H1 (cell line): ENCODE results near the gene STX7. TPM values are rescaled to one million over a fixed set of nuclear protein-coding genes. Genes with fewer than 3 reads are reported as not detected.

Experiments used
- CTCF ChIA-PET: fragments of 300-600 bp; sonication (Branson Sonifier 250); formaldehyde crosslinking; loops from one replicate; lab custom pipeline; 2021; ENCODE audit not compliant: partially characterized antibody; lab: Charles Lee
- POLR2A ChIA-PET: fragments of 300-600 bp; sonication (Branson Sonifier 250); formaldehyde crosslinking; loops from one replicate; lab custom pipeline; 2021; ENCODE audit warnings: inconsistent platforms; ENCODE audit not compliant: partially characterized antibody; lab: Charles Lee
- DNase-seq, 2 experiments: peaks; one replicate each; pipeline versions ENCODE4 v3.0.0 to v3.0.0-alpha.2; 2010 to 2022; ENCODE audit warnings: low spot score in 2 of 2, low read depth in 1 of 2, mixed read lengths in 1 of 2
- FAIRE-seq: peaks from 2 replicates; lab custom pipeline; 2011; peaks lifted over from hg19 to GRCh38; lab: Jason Lieb, UNC
- H2AFZ ChIP-seq: 2 replicates; pipeline ENCODE4 v1.8.1; 2012; ENCODE audit warnings: low read length, inconsistent platforms
- H2AK5ac ChIP-seq: 2 replicates; pipeline ENCODE4 v1.6.1; 2013; ENCODE audit warnings: low read depth, low read length
- H2BK120ac ChIP-seq: replicated peaks from 2 replicates; pipeline ENCODE3; 2013; ENCODE audit warnings: low read depth, low read length, inconsistent platforms
- H2BK12ac ChIP-seq: 2 replicates; pipeline ENCODE4 v1.6.1; 2013; ENCODE audit warnings: low read depth, low read length
- H2BK15ac ChIP-seq: 2 replicates; pipeline ENCODE4 v1.6.1; 2013; ENCODE audit warnings: low read length
- H2BK20ac ChIP-seq: 2 replicates; pipeline ENCODE4 v1.6.1; 2013; ENCODE audit warnings: low read length
- H2BK5ac ChIP-seq: 2 replicates; pipeline ENCODE4 v1.6.1; 2013; ENCODE audit warnings: low read depth, low read length
- H3K14ac ChIP-seq: 2 replicates; pipeline ENCODE4 v1.6.1; 2013; ENCODE audit warnings: inconsistent platforms; ENCODE audit not compliant: insufficient read length
- H3K18ac ChIP-seq: 2 replicates; pipeline ENCODE4 v1.6.1; 2013; ENCODE audit warnings: low read length; ENCODE audit errors: extremely low read depth
- H3K23ac ChIP-seq: 2 replicates; pipeline ENCODE4 v1.6.1; 2013; ENCODE audit warnings: inconsistent platforms; ENCODE audit not compliant: insufficient read length
- H3K23me2 ChIP-seq: 2 replicates; pipeline ENCODE4 v1.6.1; 2013; ENCODE audit warnings: low read depth, low read length
- H3K27ac ChIP-seq: 2 replicates; pipeline ENCODE4 v1.6.1; 2011; ENCODE audit warnings: low read depth, low read length, inconsistent platforms
- H3K27me3 ChIP-seq, 4 experiments: replicated peaks in 1 of 4; 1 replicate in 1 of 4; 2 replicates in 3 of 4; pipeline versions ENCODE4 v1.6.1 to v1.8.1; 2011 to 2013; ENCODE audit warnings: low read length in 3 of 4, mild to moderate bottlenecking in 3 of 4, inconsistent platforms in 2 of 4, mixed read lengths in 2 of 4, moderate library complexity in 1 of 4; ENCODE audit not compliant: control insufficient read depth in 3 of 4, insufficient read depth in 3 of 4; ENCODE audit errors: extremely low read depth in 1 of 4
- H3K36me3 ChIP-seq, 4 experiments: 2 replicates each; pipeline versions ENCODE4 v1.6.1 to v1.8.1; 2011 to 2013; ENCODE audit warnings: mild to moderate bottlenecking in 4 of 4, low read length in 3 of 4, moderate library complexity in 2 of 4, control low read depth in 1 of 4, inconsistent platforms in 1 of 4; ENCODE audit not compliant: insufficient read depth in 4 of 4, control insufficient read depth in 2 of 4
- H3K4ac ChIP-seq: replicated peaks from 2 replicates; pipeline ENCODE3; 2013; ENCODE audit warnings: low read length, low read depth, mixed read lengths, inconsistent platforms; ENCODE audit not compliant: insufficient read length
- H3K4me1 ChIP-seq, 4 experiments: replicated peaks in 1 of 4; 1 replicate in 1 of 4; 2 replicates in 3 of 4; pipeline versions ENCODE4 v1.6.1 to v1.8.1; 2011 to 2013; ENCODE audit warnings: low read length in 3 of 4, inconsistent platforms in 2 of 4, mixed read lengths in 1 of 4; ENCODE audit not compliant: insufficient read depth in 4 of 4, control insufficient read depth in 3 of 4
- H3K4me2 ChIP-seq, 2 experiments: 2 replicates each; pipeline versions ENCODE4 v1.6.1 to v1.8.1; 2011 to 2013; ENCODE audit warnings: low read depth in 2 of 2, low read length in 2 of 2, control low read depth in 1 of 2, inconsistent platforms in 1 of 2, mild to moderate bottlenecking in 1 of 2; ENCODE audit not compliant: insufficient read depth in 1 of 2
- H3K4me3 ChIP-seq, 4 experiments: fragments of 200-600, 300-600 bp in 1 of 4; sonication (generic), shearing (Covaris generic), sonication (Bioruptor Twin) in 1 of 4; 2 replicates each; pipeline versions ENCODE4 v1.5.1 to v1.8.1; 2011 to 2016; ENCODE audit warnings: low read length in 4 of 4, low read depth in 3 of 4, control low read depth in 2 of 4, inconsistent platforms in 2 of 4, mild to moderate bottlenecking in 2 of 4, mixed read lengths in 1 of 4, moderate library complexity in 1 of 4; ENCODE audit not compliant: insufficient read depth in 2 of 4; ENCODE audit errors: extremely low read depth in 1 of 4
- H3K56ac ChIP-seq: replicated peaks from 2 replicates; pipeline ENCODE3; 2013; ENCODE audit warnings: low read depth, mild to moderate bottlenecking, mixed read lengths, low read length, inconsistent platforms; ENCODE audit not compliant: insufficient read length
- H3K79me1 ChIP-seq: 2 replicates; pipeline ENCODE4 v1.6.1; 2013; ENCODE audit warnings: low read depth, low read length, control low read depth
- H3K79me2 ChIP-seq, 2 experiments: 2 replicates each; pipeline versions ENCODE4 v1.6.1 to v1.8.1; 2012 to 2013; ENCODE audit warnings: low read length in 2 of 2, mild to moderate bottlenecking in 2 of 2, inconsistent platforms in 1 of 2; ENCODE audit not compliant: insufficient read depth in 2 of 2, control insufficient read depth in 1 of 2
- H3K9ac ChIP-seq, 4 experiments: replicated peaks in 1 of 4; 1 replicate in 1 of 4; 2 replicates in 3 of 4; pipeline versions ENCODE4 v1.6.1 to v1.8.1; 2011 to 2013; ENCODE audit warnings: low read depth in 3 of 4, low read length in 3 of 4, control low read depth in 2 of 4, mild to moderate bottlenecking in 2 of 4, moderate library complexity in 2 of 4, inconsistent platforms in 1 of 4; ENCODE audit errors: extremely low read depth in 1 of 4
- H3K9me3 ChIP-seq, 2 experiments: 2 replicates each; pipeline versions ENCODE4 v1.6.1 to v1.8.1; 2012 to 2013; ENCODE audit warnings: mild to moderate bottlenecking in 2 of 2, moderate library complexity in 2 of 2, control low read depth in 1 of 2, inconsistent platforms in 1 of 2, low read depth in 1 of 2, low read length in 1 of 2, mixed read lengths in 1 of 2; ENCODE audit not compliant: insufficient read depth in 2 of 2
- H4K20me1 ChIP-seq, 2 experiments: replicated peaks in 1 of 2; 2 replicates each; pipeline versions ENCODE3 to v1.8.1; 2011 to 2013; ENCODE audit warnings: inconsistent platforms in 2 of 2, low read length in 2 of 2, mild to moderate bottlenecking in 1 of 2; ENCODE audit not compliant: insufficient read depth in 2 of 2, control insufficient read depth in 1 of 2
- H4K5ac ChIP-seq: 2 replicates; pipeline ENCODE4 v1.6.1; 2013; ENCODE audit warnings: low read length, low read depth, mixed read lengths, inconsistent platforms; ENCODE audit not compliant: insufficient read length
- H4K8ac ChIP-seq: 2 replicates; pipeline ENCODE4 v1.8.0; 2013; ENCODE audit warnings: mild to moderate bottlenecking, moderate library complexity, low read length, inconsistent platforms; ENCODE audit not compliant: insufficient read depth; ENCODE audit errors: extremely low read depth
- H4K91ac ChIP-seq: replicated peaks from 2 replicates; pipeline ENCODE3; 2013; ENCODE audit warnings: low read length, mixed read lengths, inconsistent platforms; ENCODE audit not compliant: insufficient read length
- CHD2 ChIP-seq: IDR thresholded peaks from 2 replicates; pipeline ENCODE4 v1.6.1; 2012; ENCODE audit warnings: low read length, improper control_type of control experiment
- JUND ChIP-seq: IDR thresholded peaks from 2 replicates; pipeline ENCODE4 v1.6.1; 2011; ENCODE audit warnings: mild to moderate bottlenecking, improper control_type of control experiment, low read length
- MAFK ChIP-seq: IDR thresholded peaks from 2 replicates; pipeline ENCODE4 v1.6.1; 2012; ENCODE audit warnings: low read depth, mild to moderate bottlenecking, improper control_type of control experiment, low read length
- NANOG ChIP-seq: IDR thresholded peaks from 2 replicates; pipeline ENCODE4 v1.6.1; 2011; ENCODE audit warnings: low read length, low read depth, mild to moderate bottlenecking, inconsistent platforms; ENCODE audit not compliant: insufficient read depth, poor library complexity, severe bottlenecking
- RBBP5 ChIP-seq: IDR thresholded peaks from 2 replicates; pipeline ENCODE4 v1.7.1; 2012; ENCODE audit warnings: low read depth, mild to moderate bottlenecking, inconsistent platforms, low read length, moderate library complexity, borderline replicate concordance
- RFX5 ChIP-seq: IDR thresholded peaks from 2 replicates; pipeline ENCODE4 v1.6.1; 2011; ENCODE audit warnings: low read depth, low read length, improper control_type of control experiment, borderline replicate concordance
- SP2 ChIP-seq: IDR thresholded peaks from 2 replicates; pipeline ENCODE4 v1.6.1; 2012; ENCODE audit warnings: mild to moderate bottlenecking, low read length, inconsistent platforms
- TCF12 ChIP-seq: IDR thresholded peaks from 2 replicates; pipeline ENCODE4 v1.6.1; 2011; ENCODE audit warnings: low read depth, mild to moderate bottlenecking, low read length
- ZNF274 ChIP-seq: IDR thresholded peaks from 2 replicates; pipeline ENCODE4 v1.7.0; 2012; ENCODE audit warnings: low read length, borderline replicate concordance; ENCODE audit errors: extremely low read depth
- WGBS, 2 experiments: shearing (Covaris generic) in 1 of 2; methylation state at CpG; one replicate each; pipeline versions ENCODE4 v1.1.6 to v1.1.7; 2013 to 2015; ENCODE audit warnings: low lambda C conversion rate in 2 of 2, mixed read lengths in 2 of 2, inconsistent platforms in 1 of 2, low coverage in 1 of 2, missing lambda C conversion rate in 1 of 2; ENCODE audit not compliant: insufficient replicate concordance in 2 of 2, insufficient coverage in 1 of 2, insufficient read length in 1 of 2; ENCODE audit errors: extremely low coverage in 1 of 2, missing lambda C conversion rate in 1 of 2; 5-methylcytosine and 5-hydroxymethylcytosine counted together
- polyA plus RNA-seq, 7 experiments: library from polyadenylated mRNA; depleted of rRNA in 3 of 7; stranded (reverse) in 5 of 7; unstranded in 2 of 7; fragments of >200 nt in 5 of 7; fragments of 200-250 nt in 2 of 7; gene quantifications; 1 replicate in 5 of 7; 2 replicates in 1 of 7; 4 replicates in 1 of 7; pipeline versions ENCODE4 v1.2.1 to v1.2.3, GENCODE V29; 2011 to 2013; ENCODE audit warnings: missing spikeins in 2 of 7, mixed read lengths in 2 of 7
- total RNA-seq: library from RNA; stranded (reverse); fragmentation: NEBNext Ultra II Directional; extraction: Animal tissue kit (Norgen Biotek cat#: 25700); gene quantifications from 2 replicates; pipeline ENCODE4 v1.2.1, GENCODE V29; 2021
- TF ChIP-seq, protein P1 (sequence below): IDR thresholded peaks from 2 replicates; pipeline ENCODE4 v1.6.1; 2011; ENCODE audit warnings: low read depth, mild to moderate bottlenecking, low read length; ENCODE audit not compliant: insufficient read depth
- TF ChIP-seq, protein P2 (sequence below), 3 experiments: IDR thresholded peaks; 1 replicate in 2 of 3; 2 replicates in 1 of 3; pipeline versions ENCODE4 v1.5.1 to v1.6.1; 2011; ENCODE audit warnings: low read length in 3 of 3, mild to moderate bottlenecking in 3 of 3, inconsistent platforms in 2 of 3, low read depth in 1 of 3, moderate library complexity in 1 of 3; ENCODE audit not compliant: insufficient read depth in 1 of 3; ENCODE audit errors: control extremely low read depth in 1 of 3

The STX7 gene
- total and polyA plus RNA-seq, 2 of the 8 experiments (the other 6 are each of a cell fraction or from before 2014, with no cell fraction given): 5.7 to 27.9 TPM

DNA sequence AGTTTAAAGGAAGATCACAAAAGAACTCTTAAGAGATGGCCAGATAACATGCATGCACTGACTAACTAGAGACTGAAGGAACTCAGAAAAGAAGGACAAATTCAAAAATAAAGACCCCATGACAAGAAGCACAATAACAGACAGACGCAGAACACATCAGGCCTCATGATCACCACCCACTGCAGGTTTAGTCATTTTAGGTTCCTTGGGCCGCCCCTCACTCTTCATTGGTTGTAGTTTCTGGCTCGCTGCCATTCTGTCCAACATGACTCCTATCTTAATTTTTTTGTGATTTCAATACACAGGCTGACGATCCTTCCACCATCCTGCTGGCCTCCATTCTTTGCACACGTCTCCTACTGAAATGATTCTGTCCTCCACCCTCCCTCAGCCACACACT is 21.6 kb downstream of the STX7 start:
- H4K20me1 ChIP-seq: peaks cover 0 to 4% of the 10 kb centered on the region in 2 experiments
- no peak overlapping the region for H3K9ac ChIP-seq
- H3K27ac ChIP-seq: no peak overlapping the region
- H2BK5ac ChIP-seq: no peak overlapping the region
- no peak overlapping the region for H3K56ac ChIP-seq
- no peak overlapping the region for H4K5ac ChIP-seq
- H2AFZ ChIP-seq: no peak overlapping the region
- no peaks in the 10 kb centered on the region; the same call in 1 of the 2 replicates for H3K79me1 ChIP-seq
- ChIA-PET CTCF (no interaction called here), POLR2A (no interaction called here)
- no peak overlapping the region for H3K23ac ChIP-seq
- H3K27me3 ChIP-seq: no peaks in the 10 kb centered on the region
- no peak overlapping the region for H4K91ac ChIP-seq
- H2BK120ac ChIP-seq: no peak overlapping the region
- 94% methylated on average over 5 of the region's 5 CpGs; no CpG with 5 or more reads in 1 of the 2 experiments for WGBS, 2 experiments
- no peak overlapping the region for H3K14ac ChIP-seq
- no peak overlapping the region for H4K8ac ChIP-seq
- H3K4ac ChIP-seq: no peak overlapping the region
- no peak overlapping the region for H3K4me2 ChIP-seq
- H3K23me2 ChIP-seq: no peaks in the 10 kb centered on the region; the same call in 1 of the 2 replicates
- peaks cover 0 to 2% (median 0%) of the 10 kb centered on the region in 4 experiments; a peak in 1 of 8 replicates for H3K36me3 ChIP-seq
- H2BK20ac ChIP-seq: no peak overlapping the region
- DNase-seq (no peak), FAIRE-seq (no peak)
- H2AK5ac ChIP-seq: no peak overlapping the region
- H3K4me1 ChIP-seq: peaks cover 4 to 9% (median 5%) of the 10 kb centered on the region in 4 experiments
- H2BK15ac ChIP-seq: no peak overlapping the region
- no peak overlapping the region for H3K4me3 ChIP-seq
- H3K9me3 ChIP-seq: 0 out of 4 replicates have a peak, but pooled peaks cover 0 to 3% of the 10 kb centered on the region in 2 experiments
- no peak overlapping the region for H2BK12ac ChIP-seq
- peaks cover 0 to 8% of the 10 kb centered on the region in 2 experiments; a peak in 1 of 4 replicates for H3K79me2 ChIP-seq
- H3K18ac ChIP-seq: no peak overlapping the region
- TF ChIP-seq, protein P1, sequence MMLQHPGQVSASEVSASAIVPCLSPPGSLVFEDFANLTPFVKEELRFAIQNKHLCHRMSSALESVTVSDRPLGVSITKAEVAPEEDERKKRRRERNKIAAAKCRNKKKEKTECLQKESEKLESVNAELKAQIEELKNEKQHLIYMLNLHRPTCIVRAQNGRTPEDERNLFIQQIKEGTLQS: no peak
- TF ChIP-seq CHD2 (no peak), NANOG (no peak), ZNF274 (no peak), RBBP5 (no peak), SP2 (no peak), TCF12 (no peak), RFX5 (no peak), MAFK (no peak), JUND (no peak)
- TF ChIP-seq, protein P2, sequence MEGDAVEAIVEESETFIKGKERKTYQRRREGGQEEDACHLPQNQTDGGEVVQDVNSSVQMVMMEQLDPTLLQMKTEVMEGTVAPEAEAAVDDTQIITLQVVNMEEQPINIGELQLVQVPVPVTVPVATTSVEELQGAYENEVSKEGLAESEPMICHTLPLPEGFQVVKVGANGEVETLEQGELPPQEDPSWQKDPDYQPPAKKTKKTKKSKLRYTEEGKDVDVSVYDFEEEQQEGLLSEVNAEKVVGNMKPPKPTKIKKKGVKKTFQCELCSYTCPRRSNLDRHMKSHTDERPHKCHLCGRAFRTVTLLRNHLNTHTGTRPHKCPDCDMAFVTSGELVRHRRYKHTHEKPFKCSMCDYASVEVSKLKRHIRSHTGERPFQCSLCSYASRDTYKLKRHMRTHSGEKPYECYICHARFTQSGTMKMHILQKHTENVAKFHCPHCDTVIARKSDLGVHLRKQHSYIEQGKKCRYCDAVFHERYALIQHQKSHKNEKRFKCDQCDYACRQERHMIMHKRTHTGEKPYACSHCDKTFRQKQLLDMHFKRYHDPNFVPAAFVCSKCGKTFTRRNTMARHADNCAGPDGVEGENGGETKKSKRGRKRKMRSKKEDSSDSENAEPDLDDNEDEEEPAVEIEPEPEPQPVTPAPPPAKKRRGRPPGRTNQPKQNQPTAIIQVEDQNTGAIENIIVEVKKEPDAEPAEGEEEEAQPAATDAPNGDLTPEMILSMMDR (IDR thresholded peaks at IDR 0.05; ENCODE audit: control extremely low read depth in 1 of 3, insufficient read depth in 1 of 3, low read depth in 1 of 3, low read length in 3 of 3): no peak
